Epithelial cell of alveolus of lung (primary cell): ENCODE results near the gene OR2V2. TPM values are rescaled to one million over a fixed set of nuclear protein-coding genes. Genes with fewer than 3 reads are reported as not detected.

Experiments
- total RNA-seq: library from RNA; depleted of rRNA; stranded (reverse); fragments of >200 nt; gene quantifications from 2 replicates; pipeline ENCODE4 v1.2.1, GENCODE V29; 2015

Gene OR2V2, protein sequence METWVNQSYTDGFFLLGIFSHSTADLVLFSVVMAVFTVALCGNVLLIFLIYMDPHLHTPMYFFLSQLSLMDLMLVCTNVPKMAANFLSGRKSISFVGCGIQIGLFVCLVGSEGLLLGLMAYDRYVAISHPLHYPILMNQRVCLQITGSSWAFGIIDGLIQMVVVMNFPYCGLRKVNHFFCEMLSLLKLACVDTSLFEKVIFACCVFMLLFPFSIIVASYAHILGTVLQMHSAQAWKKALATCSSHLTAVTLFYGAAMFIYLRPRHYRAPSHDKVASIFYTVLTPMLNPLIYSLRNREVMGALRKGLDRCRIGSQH
- total RNA-seq = not detected in 2 replicates

DNA sequence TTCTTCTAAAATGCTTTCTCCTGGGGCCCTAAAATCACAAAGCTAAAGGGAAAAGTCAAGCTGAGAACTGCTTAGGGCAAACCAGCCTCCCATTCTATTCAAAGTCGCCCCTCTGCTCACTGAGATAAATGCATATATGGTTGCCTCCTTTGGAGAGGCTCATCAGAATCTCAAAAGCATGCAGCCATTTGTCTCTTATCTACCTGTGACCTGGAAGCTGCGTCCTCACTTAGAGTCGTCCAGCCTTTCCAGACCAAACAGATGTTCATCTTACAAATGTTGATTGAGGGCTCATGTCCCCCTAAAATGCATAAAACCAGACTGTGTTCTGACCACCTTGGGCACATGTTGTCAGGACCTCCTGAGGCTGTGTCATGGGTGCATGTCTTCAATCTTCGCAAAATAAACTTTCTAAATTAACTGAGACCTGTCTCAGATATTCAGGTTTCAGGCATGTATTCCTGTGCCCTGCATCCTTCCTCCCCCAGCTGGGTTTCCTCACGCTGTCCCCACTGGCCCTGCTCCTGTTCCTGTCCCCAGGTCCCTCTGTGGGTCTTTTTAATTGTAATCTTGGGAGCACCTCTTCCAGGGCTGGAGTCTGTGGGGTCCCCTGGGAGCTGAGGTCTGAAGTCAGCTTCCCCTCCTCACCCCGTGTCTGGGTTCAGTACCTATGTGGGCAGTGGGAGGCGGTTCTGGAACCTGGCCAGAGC lies at the start of gene OR2V2:
Gene OR2V2 (plus strand): TSS at position 660 of the 710 bp plus-strand sequence. CDS start 7,357 bp downstream, outside the sequence.

DNA sequence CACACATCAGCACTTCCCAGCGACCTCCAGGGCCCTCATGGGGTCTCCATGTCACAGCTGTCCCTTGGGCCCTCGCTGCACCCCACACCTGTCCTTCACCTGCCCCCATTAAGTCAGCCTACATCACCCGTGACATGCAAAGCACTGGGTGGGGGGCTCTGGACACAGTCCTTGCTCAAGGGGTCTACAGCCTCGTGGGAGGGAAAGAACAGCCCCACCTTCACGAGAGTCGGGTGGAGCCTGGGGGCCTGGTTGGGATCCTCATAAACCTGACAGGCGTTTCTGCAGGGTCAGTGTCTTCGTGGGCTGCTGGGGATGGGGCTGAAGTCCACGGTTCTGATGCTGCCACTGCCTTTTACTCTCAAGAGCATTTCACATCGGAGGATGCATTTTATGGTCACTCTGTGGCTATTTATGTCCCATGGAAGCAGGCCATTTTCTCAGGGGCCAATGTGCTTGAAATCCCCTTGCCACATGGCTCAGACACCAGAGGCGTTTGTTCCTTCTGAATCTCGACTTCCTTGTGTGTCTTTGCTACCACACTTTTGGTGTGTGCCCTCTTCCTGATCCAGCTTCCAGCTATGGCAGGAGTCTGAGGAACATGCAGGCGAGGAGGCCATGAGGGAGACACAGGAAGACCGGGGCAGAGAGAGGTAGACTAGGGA lies 16.4 kb upstream of the OR2V2 start, which contains the start of gene OR2V1:
Gene OR2V1 (minus strand): TSS at position 338 of the 665 bp plus-strand sequence. CDS start 5,865 bp downstream, outside the sequence.

DNA sequence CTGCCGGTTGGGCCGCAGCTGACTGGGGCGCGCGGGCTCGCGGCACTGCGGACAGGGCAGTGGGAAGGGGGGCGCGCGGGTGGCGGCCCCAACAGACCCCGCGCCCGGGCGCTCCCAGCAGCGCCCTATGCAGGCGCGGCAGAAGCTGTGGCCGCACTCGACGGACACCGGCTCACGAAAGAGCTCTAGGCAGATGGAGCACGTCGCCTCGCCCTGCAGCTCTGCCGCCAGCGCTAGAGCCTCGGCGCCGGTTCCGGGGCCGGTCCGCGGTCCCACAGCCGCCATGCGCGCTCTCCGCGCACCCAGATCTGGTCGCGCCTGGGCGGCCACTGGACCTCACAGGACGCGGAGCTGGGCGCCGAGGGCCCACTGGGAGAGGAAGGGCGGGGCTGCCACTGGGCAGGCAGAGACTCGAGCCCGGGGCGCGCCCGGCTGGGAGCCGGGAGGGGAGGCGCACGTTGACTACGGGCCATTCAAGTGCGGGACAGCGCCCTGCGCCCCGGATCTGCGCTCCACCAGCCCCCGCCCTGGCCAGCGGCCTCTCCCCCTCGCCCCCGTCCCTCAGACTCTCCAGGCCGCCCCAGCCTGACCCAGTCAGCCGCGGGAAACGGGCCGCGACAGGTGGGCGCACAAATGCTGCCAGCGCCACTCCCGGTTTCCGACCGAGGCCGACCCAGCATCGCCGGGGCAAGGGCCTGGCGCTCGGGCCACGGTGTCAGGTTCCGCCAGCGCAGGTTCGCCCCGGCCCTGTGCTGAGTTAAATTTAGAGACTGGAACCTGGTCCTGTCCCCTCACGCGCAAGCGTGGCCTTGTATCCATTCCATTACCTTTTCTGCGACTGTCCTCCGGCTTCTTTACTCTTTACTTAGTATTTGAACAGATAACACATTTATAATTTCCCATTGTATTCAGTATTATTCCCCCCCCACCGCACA lies 57.7 kb downstream of the OR2V2 start, which contains the start of gene TRIM7:
Gene TRIM7 (minus strand): TSS at position 371 of the 935 bp plus-strand sequence. CDS start 86 bp downstream, at position 285.

Other genes with a start within 250 kb of the OR2V2 start
- gene BTNL8, start 248.4 kb upstream of the OR2V2 start, total RNA-seq = not detected in 2 replicates
- not detected in 2 replicates for gene BTNL3, start 158.7 kb upstream of the OR2V2 start, total RNA-seq
- gene BTNL9, start 107.3 kb upstream of the OR2V2 start, total RNA-seq = not detected in 2 replicates
- gene OR2V1, start 16.4 kb upstream of the OR2V2 start, total RNA-seq = not detected in 2 replicates
- 2.5 and 3.8 TPM in 2 replicates for gene TRIM7, start 57.6 kb downstream of the OR2V2 start, total RNA-seq
- gene TRIM41, start 75.7 kb downstream of the OR2V2 start, total RNA-seq = 8.9 and 11.2 TPM in 2 replicates
- gene RACK1, start 96.3 kb downstream of the OR2V2 start, total RNA-seq = 4,197 and 4,947 TPM in 2 replicates
- 4.4 and 18.8 TPM in 2 replicates for gene TRIM52, start 113.6 kb downstream of the OR2V2 start, total RNA-seq
- gene OR4F3, start 219.7 kb downstream of the OR2V2 start, total RNA-seq = not detected in 2 replicates